HG03442 (cell line): Measurements from ENCODE around the gene PABPC1L.

Experiments used
- ATAC-seq: cut with Tn5 transposase; IDR thresholded peaks from one replicate; pipeline ENCODE4 v1.9.1; 2021; ENCODE audit warnings: mild to moderate bottlenecking, moderate library complexity; ENCODE audit not compliant: unreplicated experiment

The PABPC1L gene

GRCh38 chr20:44966030-44966961, 56.4 kb downstream of the PABPC1L start, which contains the start of gene STK4:
TSS of gene STK4 (plus strand) at chr20:44966512. CDS start at chr20:44966569, 57 bp downstream.
- ATAC-seq = peak; percentile 59

GRCh38 chr20:44967207-44967807, 57.4 kb downstream of the PABPC1L start:
- no peak for ATAC-seq

GRCh38 chr20:44969300-44969894, 59.5 kb downstream of the PABPC1L start:
- ATAC-seq = no peak

- no peak for ATAC-seq
Measured at GRCh38 chr20:44970243-44970757, 60.4 kb downstream of the PABPC1L start.

GRCh38 chr20:44973053-44973452, 63.2 kb downstream of the PABPC1L start:
- ATAC-seq = no peak

GRCh38 chr20:44976698-44977097, 66.8 kb downstream of the PABPC1L start:
- ATAC-seq = no peak

- peak; percentile 86 for ATAC-seq
Measured at GRCh38 chr20:44979090-44979621, 69.3 kb downstream of the PABPC1L start.

- no peak for ATAC-seq
Measured at GRCh38 chr20:44981736-44982406, 72.0 kb downstream of the PABPC1L start.

- no peak for ATAC-seq
Measured at GRCh38 chr20:44983093-44983674, 73.3 kb downstream of the PABPC1L start.

GRCh38 chr20:44988631-44989171, 78.8 kb downstream of the PABPC1L start:
- no peak for ATAC-seq
